ENCODE measurements around the gene RASGRF2.

The RASGRF2 gene

DNA sequence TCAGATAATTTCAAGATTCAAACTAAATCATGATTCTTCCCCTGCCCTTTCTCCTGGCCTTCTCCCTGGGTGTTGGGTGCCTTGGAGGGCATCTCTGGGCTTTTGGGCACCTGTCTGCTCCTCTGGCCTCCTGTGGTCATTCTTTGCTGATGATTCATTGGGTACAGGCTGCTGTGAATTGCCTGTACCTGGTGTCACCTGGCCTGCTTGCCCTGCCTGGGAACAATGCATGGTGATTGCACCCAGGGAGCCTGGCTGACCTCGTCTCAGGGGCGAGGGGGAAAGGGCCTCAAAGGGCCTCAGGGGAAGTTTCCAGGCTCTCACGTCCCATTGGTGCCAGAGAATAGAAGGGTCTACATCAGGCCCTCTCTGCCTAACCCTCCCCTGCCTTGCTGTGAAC is 252.9 kb downstream of the RASGRF2 start:
- ATAC-seq: no peak

DNA sequence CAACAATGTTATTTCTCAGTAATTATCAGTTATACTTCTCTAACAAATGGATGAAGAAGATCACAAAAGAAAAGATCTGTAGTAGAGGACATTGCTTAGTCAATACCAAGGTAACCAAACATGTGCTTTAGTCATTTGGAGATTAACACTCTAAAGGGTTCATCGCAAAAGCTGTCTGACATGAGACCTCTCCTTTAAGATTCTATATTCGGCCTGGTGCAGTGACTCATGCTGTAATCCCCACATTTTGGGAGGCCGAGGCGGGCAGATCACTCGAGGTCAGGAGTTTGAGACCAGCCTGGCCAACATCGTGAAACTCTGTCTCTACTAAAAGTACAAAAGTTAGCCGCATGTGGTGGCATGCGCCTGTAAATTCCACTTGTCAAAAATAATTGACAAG is 254.7 kb downstream of the RASGRF2 start:
- peak; percentile 19 to 32 for ATAC-seq

DNA sequence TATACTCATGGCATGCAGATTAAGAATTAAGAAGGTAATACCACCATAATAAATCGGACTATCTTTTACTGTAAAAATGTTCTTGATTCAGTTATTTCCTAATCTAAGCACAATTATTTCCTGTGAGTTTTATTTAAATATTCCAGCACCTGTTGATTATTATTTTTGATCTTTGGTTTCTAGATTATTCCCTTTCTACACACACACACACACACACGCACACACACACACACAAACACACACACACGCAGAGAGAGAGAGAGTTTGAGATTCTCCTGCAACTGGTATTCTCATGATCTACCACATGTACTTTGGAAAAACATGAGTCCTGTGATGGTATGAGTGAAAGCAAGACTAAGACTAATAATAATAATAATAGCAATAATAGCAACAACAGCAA is 256.0 kb downstream of the RASGRF2 start:
- no peak for ATAC-seq

DNA sequence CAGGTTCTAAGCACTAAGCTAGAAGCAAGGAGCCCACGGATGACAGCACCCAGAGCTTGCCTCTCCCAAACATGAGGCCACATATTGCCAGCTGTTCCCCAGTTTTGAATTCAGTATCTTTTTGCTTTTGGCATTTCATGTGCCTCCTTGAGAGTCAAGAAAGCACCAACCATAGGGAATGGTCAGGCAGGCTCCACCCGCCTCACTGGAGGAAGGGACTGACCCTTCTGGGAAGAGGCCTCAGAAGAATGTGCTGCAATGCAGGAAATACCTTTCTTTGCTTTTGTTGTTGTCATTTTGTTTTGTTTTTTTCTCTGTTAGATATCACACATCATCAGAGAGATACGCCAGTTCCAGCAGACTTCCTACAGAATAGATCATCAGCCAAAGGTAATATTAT is 259.2 kb downstream of the RASGRF2 start:
- no peak for ATAC-seq

DNA sequence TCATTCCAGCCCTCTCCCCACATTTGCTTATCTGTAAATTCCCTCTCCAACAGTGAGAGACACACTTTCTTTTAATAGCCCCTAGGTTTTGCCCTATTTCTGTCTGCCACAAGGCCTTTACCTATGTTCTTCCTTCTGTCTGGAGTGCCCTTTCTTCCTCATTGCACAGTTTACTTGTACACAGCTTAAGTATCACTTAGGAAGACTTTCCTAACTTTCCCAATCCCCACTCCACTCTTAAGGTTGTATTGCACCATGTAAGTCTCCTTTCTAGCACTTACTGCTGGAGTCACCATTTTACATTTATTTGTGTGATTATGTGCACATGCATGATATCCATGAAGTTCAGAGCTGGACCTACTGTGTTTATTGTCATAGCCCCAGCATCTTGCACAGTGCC is 262.1 kb downstream of the RASGRF2 start:
- no peak for ATAC-seq

DNA sequence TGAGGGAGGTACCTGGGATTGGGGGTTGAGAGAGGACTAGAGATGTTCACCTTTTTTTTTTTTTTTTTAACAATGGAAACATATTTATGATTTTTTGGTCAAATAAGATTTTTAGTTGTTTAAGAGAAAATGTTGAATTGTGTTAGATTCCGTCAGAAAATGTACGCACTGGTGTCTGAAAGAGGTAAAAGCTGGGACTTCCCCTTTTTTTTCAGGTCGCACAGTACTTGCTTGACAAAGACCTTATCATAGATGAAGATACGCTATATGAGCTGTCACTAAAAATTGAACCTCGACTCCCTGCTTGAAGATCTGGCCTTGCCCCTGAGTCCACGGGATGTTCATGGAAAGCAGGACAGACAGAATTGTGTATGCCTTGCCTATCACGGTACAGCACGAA is 265.3 kb downstream of the RASGRF2 start:
- ATAC-seq: no peak

DNA sequence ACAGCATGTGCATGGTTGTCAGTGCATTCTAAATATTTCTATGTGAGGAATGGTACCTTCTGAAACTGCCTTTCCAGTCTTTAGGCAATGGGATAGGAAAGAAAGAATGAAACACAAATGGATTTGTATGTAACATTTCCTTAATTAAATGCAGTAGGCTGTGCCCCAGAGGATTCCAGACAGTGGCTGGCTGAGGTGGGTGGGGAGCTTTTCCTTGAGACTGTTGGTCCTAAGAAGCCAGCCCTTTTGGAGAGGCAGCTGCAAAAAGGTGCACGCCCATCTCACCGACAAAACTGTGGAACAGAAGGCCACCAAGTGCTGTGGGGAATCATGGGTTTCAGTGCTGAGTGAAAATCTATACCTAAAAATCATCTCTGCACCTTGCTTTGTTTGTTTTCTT is 266.1 kb downstream of the RASGRF2 start:
- ATAC-seq: no peak

DNA sequence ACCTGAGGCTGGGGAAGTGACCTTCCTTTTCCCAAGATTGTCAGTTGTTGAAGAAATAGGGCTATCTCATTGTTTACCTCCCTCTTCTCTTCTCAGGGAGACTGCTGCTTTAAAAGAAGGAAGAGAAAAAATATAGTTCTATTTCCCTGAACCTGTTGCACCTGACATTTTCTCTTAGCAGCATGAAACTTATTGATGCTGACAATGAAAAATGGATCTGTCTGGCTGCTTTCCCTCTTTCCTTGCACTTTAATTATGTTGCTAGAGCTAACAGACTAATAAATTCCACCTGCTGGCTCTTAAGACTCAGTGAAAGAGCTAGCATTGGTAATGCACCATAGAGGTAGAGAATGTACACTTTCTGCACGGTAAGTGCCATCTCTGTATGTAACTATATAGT is 266.8 kb downstream of the RASGRF2 start:
- no peak for ATAC-seq

DNA sequence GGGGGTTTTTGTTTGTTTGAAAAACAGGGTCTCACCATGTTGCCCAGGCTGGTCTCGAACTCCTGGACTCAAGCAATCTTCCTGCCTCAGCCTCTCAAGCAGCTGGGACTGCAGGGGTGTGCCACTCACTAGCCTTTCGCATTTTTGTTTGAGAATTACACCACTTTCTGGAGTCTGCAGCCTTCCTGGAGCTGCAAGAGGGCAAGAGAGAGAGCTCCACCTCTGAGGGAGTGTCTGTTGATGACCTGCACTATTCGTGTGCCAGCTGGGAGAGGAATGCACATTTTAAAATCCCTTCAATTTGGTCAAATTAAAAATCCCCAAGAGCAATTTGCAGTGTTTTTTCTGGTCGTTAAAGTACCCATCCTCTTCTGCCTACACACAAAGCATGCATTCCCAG is 267.9 kb downstream of the RASGRF2 start:
- ATAC-seq: no peak

DNA sequence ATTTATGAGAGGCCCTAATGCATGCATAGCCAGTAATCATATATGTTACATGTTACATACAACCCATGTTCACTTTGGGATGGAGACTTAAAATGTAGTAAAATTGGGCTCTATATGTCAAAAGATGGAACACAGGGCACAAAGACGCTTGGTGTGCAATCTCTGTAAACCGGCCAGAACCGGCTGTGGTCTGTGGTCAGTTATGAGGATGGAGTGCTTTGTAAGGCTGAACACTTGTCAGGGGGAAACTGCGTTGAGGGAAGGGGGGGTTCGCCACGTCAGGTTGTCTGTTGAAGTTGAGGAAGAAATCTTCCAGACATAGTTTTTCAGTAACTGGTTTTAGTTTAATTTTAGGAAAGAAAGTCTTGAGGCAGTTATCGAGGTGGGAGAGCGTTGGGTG is 270.3 kb downstream of the RASGRF2 start:
- ATAC-seq: no peak

DNA sequence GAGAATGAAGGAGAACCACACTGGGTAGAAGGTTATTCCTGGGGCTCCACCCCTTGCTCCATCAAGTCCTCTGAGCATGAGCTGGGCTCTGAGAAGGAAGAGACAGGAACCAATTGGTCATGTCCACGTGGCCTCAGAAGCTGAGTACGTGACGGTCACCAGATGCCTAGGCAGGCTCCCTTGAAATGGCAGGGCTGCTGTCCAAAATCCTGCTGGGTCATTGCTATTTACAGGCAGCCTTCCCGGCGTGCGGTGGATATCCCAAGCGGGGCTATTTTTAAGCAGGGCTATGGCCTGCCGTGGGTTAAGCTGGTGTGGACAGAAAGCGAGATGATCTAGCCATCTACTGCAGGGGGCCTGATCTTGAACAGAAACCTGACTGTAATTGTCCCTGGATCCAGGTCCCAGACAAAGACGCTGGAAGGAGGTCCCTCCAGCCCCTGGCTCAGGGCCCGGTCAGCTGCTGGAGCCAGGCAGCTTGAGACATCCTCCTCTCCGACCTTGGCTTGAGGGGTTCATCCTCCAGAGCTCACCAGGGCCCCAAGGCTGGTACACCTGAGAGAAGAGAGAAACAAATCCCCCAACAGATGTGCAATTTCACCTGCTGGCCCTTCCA is 272.4 kb downstream of the RASGRF2 start:
- ATAC-seq: no peak

DNA sequence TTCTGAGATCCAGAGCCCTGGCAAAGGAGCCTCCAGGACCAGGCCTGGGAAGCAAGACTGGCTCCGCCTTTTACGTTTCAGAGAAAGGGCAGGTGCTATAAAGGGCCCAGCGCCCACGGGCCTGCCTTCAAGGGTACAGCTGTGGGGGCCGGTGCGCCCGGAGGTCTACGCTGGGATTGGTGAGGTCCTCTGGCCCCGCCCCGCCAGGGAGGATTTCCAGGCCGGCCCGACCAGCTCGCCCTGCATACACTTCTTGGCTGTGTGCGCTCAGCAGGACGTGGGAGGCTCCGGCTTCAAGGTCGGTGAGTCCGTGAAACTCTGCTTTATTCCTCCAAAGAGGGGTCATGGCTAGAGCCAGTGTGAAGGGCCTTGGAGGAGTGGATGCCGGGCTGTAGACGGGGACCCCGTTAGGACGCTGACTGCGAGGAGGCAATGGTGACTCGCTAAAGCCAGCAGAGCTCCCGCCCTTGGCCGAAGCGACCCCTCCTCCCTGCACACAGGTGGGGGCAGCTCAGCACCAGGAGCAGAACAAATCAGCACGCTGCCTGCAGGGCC is 273.0 kb downstream of the RASGRF2 start, which contains the start of gene CKMT2:
TSS of gene CKMT2 (plus strand) at position 243 of the 555 bp plus-strand sequence. CDS start 17,811 bp downstream, outside the sequence.
- no peak for ATAC-seq

DNA sequence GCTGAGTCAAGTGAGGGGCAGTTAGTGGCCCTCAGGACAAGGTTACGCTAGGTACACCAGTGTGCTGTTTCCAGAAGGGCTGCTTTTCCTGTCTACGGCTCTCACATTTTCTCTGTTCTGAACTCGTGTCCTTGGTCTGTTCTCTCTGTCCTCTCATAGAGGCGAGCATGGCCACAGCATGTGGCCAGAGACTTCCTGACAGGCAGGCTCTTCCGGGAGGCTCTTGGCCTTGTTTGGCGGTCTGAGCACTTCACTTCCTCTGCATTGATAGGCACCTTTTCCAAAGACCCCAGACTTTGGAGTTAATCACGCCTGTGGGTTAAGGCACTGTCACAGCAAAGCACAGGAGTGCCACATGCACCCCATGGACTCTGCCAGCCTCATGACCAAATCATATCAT is 274.1 kb downstream of the RASGRF2 start:
- ATAC-seq: no peak

DNA sequence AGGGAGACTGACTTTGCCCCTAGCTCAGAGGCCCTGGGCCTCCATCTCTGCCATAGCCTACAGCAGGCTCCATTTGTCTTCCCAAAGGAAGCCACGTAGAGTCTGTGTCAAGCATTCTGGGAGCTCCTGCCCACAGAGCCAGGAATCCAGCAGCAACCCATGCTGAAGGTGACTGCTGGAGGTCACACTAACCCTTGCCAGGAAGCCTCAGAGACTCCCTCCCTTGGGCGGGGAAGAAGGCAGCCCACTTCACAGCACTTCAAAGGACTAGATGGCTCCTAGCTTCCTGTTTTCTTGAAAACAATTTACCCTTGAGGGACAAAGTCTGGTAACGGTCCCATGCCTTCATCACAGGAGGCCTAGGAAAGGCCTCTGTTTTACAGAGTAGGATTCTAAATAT is 274.6 kb downstream of the RASGRF2 start:
- no peak for ATAC-seq

DNA sequence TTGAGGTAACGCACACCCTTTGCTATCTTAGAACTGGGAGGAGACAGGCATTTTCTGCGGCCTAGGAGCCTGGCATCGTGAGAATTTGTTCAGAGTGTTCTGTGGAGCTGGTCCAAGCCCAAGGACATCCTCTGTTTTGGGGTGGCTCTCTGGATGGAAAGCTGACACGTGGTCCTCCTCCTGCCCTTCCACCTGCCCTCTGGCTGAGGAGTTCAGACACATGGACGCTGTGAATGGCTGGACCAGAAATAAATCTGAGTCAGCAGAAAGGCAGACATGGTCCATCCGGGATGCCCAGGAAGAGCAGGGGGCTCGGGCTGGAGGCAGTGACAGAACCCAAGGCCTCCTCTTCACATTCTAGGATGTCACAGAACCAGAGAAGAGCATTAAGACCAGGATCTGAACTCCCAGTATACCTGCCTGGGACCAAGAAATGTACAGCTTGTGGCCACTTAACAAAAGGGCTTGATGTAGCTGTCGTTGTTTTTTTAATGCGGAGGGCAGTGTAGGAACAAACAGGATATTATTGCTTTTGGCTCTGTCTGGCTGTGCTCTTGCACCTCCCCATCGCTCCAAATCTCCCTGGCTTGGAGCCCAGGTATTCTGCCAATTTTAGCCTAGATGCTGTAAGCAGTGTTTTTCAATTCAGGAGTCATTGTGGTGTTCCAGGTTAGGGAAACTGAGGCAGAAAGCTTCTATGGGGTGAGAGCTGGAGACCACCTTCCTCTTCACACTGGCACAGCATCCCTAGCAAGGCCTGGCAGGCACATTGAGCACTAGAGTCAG is 275.3 kb downstream of the RASGRF2 start:
- ATAC-seq: no peak

DNA sequence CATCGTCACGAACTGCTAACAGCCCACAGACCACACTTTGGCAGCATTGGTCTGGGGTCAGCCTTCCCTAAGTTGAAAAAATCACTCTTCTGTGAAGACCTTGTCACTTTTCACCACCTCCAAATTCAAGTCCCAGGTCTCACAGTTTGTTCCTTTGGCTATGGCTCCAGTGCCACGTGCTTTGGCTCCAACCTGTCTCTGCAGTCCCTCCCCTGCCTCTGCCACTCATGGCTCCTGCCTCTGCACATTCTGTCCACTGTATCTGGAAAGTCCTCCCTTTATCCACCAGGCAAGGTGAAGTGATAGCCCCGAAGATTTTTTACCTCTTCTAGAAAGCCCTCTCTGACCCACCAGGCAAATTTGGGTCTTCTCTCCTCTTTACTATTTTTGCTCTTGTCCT is 278.3 kb downstream of the RASGRF2 start:
- no peak for ATAC-seq

DNA sequence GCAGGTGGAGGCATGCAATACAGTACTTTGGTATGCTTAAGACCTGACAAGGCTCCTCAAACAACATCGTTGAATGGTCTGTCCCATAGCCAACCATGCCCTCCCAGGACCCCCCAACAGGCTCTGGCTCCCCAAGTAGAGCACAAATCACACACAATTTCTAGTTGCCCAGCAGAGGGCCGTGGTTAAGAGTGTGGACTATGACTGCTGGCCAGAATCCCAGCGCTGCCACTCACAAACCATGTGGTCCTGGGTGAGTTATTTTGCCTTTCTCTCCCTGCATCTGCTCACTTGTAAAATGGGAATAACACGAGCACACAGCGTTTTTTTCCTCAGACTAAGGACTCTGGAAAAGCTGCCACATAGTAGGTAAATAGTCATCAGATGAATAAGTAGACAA is 279.4 kb downstream of the RASGRF2 start:
- ATAC-seq: no peak

DNA sequence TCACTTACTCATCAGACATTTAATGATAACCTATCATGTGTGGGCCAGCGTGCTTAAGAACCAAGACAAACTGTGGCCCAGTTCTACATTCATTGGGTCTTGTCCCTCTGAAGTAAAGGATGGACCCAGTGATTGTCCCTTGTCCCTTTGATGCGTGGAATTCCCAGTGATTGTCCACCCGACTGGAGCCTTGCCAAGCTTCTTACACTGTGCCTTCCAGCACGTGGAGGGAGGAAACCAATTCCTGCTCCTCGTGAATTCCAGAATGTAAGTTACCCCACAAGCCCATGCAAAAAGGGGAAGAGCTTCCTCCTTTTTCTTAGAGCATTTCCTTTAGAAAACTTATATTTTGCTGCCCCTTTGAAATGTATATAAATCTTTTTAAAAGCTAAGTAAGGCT is 280.8 kb downstream of the RASGRF2 start:
- no peak for ATAC-seq

DNA sequence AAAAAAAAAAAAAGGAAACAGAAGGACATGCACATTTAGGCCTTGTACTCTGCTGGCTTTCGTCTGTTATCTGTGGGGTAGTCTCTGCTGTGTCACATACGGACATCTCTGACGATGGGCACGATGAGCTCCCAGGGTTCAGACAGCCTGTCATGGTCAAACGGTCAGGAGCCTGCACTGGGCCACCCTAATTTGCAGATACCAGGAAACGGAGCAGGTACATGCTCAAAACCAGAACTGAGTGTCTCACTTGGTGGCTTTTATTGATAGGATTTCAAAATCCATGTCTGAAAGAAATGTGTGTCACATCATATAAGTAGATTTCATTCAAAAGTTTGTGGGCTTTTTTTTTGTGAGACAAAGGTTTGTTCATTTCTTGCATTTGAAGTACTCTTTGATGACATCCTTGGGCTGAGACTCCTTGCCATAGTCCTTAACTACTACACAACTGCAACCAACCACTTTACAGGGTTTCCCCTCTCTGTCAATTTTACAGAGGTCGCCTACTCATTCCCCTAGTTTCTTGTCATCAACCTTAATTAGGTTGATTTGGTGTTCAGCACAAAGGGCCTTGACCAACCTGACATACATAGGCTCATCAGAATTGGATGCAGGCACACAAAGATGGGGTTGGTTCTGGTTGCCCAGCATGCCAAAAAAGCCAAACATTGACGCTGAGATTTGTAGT is 281.9 kb downstream of the RASGRF2 start:
- no peak for ATAC-seq

DNA sequence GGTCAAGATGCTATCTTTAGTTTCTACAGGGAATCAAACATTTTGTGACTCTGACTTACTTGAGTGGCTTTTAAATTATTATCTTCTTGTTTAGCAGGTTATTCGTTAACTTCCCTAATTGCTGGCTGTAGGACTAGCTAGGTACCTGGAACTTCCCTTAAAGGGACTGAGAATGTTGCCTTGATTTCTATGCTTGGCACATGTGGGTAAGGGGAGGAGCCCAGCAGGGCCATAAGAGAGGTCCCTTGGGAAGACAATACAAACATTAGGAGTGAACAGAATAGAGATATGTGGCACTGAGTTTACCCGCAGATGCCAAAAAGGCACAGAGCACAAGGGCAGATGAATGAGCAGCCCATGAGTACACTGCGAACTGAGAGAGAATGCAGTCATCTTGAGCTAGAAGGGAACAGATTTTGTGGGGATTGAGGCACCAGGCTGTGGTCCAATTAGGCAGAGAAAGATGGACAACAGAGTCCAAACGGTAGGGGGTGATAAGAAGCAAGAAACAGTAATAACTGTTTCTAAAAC is 282.8 kb downstream of the RASGRF2 start:
- no peak for ATAC-seq

DNA sequence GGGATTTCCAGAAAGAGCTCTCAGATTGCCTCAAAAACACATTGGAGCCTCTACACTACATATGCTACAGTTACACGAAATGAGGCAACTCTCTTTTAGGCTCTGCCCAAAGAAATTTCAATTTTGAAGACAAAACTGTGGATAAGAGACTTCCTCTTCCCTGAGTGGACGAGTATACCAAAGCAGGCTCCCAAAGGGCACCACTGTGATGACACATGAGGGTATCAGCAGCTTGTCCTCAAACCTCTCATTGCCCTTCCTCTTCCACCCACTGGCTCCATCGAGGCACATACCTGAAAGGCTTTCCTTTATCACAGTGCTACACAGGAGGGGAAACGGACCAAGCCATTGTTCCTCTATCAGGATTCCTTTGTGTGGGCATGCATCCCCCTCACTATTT is 284.3 kb downstream of the RASGRF2 start:
- ATAC-seq: no peak

DNA sequence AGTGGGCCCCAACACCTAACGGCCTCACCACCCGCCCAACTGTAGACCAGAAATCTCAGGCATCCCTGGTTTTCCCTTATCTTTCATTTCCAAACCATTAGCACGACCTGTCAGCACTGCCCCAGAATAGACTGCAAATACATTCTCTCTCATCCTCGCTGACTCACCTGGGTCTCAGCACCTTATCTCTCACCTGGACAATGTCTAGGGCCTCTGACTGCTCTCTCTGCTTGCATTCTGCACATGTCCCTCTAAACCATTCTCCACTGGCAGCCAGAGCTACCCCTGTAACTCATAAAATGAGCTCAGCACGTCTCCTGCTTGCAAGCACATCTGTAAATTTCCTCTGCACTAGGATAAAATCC is 285.7 kb downstream of the RASGRF2 start:
- ATAC-seq: no peak

DNA sequence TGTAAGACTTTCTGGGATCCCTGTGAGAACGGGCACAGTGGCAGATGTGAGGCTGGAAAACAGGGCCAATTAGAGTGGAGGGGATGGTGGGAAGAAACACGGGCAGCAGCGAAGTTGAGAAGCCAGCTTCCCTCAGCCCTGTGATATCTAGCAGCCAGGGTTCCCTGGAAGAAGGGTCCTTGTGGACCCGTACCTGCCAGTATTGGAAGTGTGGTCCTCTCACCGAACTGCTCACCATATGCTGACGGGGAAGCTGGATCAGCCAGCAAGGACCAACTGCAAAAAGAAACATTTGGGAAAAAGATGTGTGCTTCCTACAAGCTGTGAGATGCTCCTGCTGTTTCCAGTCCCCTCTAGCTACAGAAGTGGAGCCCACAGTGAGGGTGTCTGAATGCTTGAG is 286.5 kb downstream of the RASGRF2 start:
- no peak for ATAC-seq
